Adrenal gland (tissue), 5 donors: ENCODE measurements around the gene TMA7.

Source experiments
- CTCF ChIP-seq, 6 experiments: fragments of 450-650 bp in 4 of 6; fragments of 200-600 bp in 2 of 6; sonication (generic) in 1 of 6; IDR thresholded peaks; 1 replicate in 5 of 6; 2 replicates in 1 of 6; pipeline versions ENCODE4 v1.5.1 to v1.8.0; 2016 to 2021; ENCODE audit warnings: antibody characterized with exemption in 6 of 6, mild to moderate bottlenecking in 2 of 6, moderate library complexity in 1 of 6
- POLR2A ChIP-seq, 2 donors: fragments of 450-650 bp; IDR thresholded peaks; one replicate each; pipeline ENCODE4 v1.6.1; 2017; ENCODE audit warnings: antibody characterized with exemption in 2 of 2, mild to moderate bottlenecking in 2 of 2, moderate library complexity in 1 of 2
- donor health status: DM: no; HTN: no; CAD: no.

GRCh38 chr3:48405343-48405881 lies 34.6 kb upstream of the TMA7 start:
- TF ChIP-seq POLR2A (IDR thresholded peaks at IDR 0.05) (no peak), CTCF (IDR thresholded peaks at IDR 0.05) (no peak)
